ENCODE measurements around the gene PRRX2. TPM values are rescaled to one million over a fixed set of nuclear protein-coding genes. Genes with fewer than 3 reads are reported as not detected.

PRRX2 gene
- total and polyA plus RNA-seq, 7 experiments from 2014 or later: 1.1 TPM; not detected in 6

- Histone ChIP-seq H3K27me3 (ENCODE audit: control insufficient read depth in 2 of 2, insufficient read depth in 2 of 2, low read length in 2 of 2) (no peaks in the 10 kb centered on the region), H3K36me3 (ENCODE audit: control insufficient read depth in 2 of 3, insufficient read depth in 3 of 3, low read length in 3 of 3) (no peaks in the 10 kb centered on the region), H3K9me3 (ENCODE audit: control insufficient read depth in 2 of 3, low read length in 3 of 3) (no peaks in the 10 kb centered on the region), H3K4me3 (ENCODE audit: low read length) (no peak overlapping the region), H3K4me1 (ENCODE audit: control insufficient read depth in 2 of 2, insufficient read depth in 2 of 2, low read length in 2 of 2) (no peaks in the 10 kb centered on the region), H3K27ac (ENCODE audit: low read depth, low read length) (no peak overlapping the region)
- POLR2A ChIA-PET: no interaction called here
- H3K27me3 Mint-ChIP-seq: peaks cover 0 to 3% (median 0%) of the 10 kb centered on the region in 5 donors
- DNase-seq: no peak
- H3K36me3 Mint-ChIP-seq: no peaks in the 10 kb centered on the region
- H3K4me3 Mint-ChIP-seq: no peak overlapping the region
- ATAC-seq: no peak
- H3K27ac Mint-ChIP-seq: peak overlapping the region in 1 of 9 donors; percentile 20
- intact Hi-C loops (cut with micrococcal nuclease): no loop called here
- H3K4me1 Mint-ChIP-seq: no peaks in the 10 kb centered on the region
- CTCF ChIA-PET: no interaction called here
- H3K9me3 Mint-ChIP-seq: no peaks in the 10 kb centered on the region
Measured at GRCh38 chr9:129648092-129648763, 17.2 kb upstream of the PRRX2 start.

DNA sequence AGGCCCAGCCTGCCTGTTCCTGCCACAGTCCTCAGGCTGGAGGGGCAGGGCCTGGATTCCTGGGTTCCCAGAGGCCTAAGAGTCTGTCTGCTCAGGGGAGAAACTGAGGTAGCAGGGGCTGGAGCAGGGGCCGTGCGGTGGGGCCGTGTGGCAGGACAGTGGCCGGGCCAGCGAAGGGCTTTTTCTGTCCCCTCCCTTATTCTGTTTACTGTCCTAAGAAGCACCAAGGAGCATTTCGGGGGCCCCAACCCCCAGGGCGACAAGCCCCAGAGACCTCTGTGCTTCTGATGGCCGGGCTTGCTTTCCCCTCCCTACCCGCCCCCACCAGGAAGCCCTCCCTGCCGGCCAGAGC is 16.7 kb upstream of the PRRX2 start:
- H3K4me3 Mint-ChIP-seq: no peak overlapping the region
- no peak overlapping the region for H3K27ac ChIP-seq (ENCODE audit: low read depth, low read length)
- no peaks in the 10 kb centered on the region for H3K27me3 ChIP-seq (ENCODE audit: control insufficient read depth in 2 of 2, insufficient read depth in 2 of 2, low read length in 2 of 2)
- POLR2A ChIA-PET: no interaction called here
- no peak for DNase-seq
- H3K9me3 Mint-ChIP-seq: no peaks in the 10 kb centered on the region
- ATAC-seq: no peak
- H3K4me1 ChIP-seq (ENCODE audit: control insufficient read depth in 2 of 2, insufficient read depth in 2 of 2, low read length in 2 of 2): no peaks in the 10 kb centered on the region
- no peaks in the 10 kb centered on the region for H3K9me3 ChIP-seq (ENCODE audit: control insufficient read depth in 2 of 3, low read length in 3 of 3)
- H3K27ac Mint-ChIP-seq: no peak overlapping the region
- intact Hi-C loops (cut with micrococcal nuclease): no loop called here
- no peak overlapping the region for H3K4me3 ChIP-seq (ENCODE audit: low read length)
- H3K27me3 Mint-ChIP-seq: peaks cover 0 to 3% (median 0%) of the 10 kb centered on the region in 5 donors
- no peaks in the 10 kb centered on the region for H3K4me1 Mint-ChIP-seq
- CTCF ChIA-PET: no interaction called here
- no peaks in the 10 kb centered on the region for H3K36me3 ChIP-seq (ENCODE audit: control insufficient read depth in 2 of 3, insufficient read depth in 3 of 3, low read length in 3 of 3)
- no peaks in the 10 kb centered on the region for H3K36me3 Mint-ChIP-seq

- Histone ChIP-seq H3K27me3 (ENCODE audit: control insufficient read depth in 2 of 2, insufficient read depth in 2 of 2, low read length in 2 of 2) (no peaks in the 10 kb centered on the region), H3K36me3 (ENCODE audit: control insufficient read depth in 2 of 3, insufficient read depth in 3 of 3, low read length in 3 of 3) (no peaks in the 10 kb centered on the region), H3K9me3 (ENCODE audit: control insufficient read depth in 2 of 3, low read length in 3 of 3) (no peaks in the 10 kb centered on the region), H3K4me1 (ENCODE audit: control insufficient read depth in 2 of 2, insufficient read depth in 2 of 2, low read length in 2 of 2) (no peaks in the 10 kb centered on the region), H3K27ac (ENCODE audit: low read depth, low read length) (no peak overlapping the region), H3K4me3 (ENCODE audit: low read length) (no peak overlapping the region)
- H3K4me1 Mint-ChIP-seq: no peaks in the 10 kb centered on the region
- H3K27me3 Mint-ChIP-seq: peaks cover 0 to 3% (median 0%) of the 10 kb centered on the region in 5 donors
- no peak overlapping the region for H3K4me3 Mint-ChIP-seq
- no peak overlapping the region for H3K27ac Mint-ChIP-seq
- no peak for ATAC-seq
- no peaks in the 10 kb centered on the region for H3K36me3 Mint-ChIP-seq
- POLR2A ChIA-PET: no interaction called here
- DNase-seq: no peak
- intact Hi-C loops (cut with micrococcal nuclease): no loop called here
- H3K9me3 Mint-ChIP-seq: no peaks in the 10 kb centered on the region
- CTCF ChIA-PET: no interaction called here
Measured at GRCh38 chr9:129649726-129650679, 15.4 kb upstream of the PRRX2 start.

GRCh38 chr9:129650680-129651235 is 14.7 kb upstream of the PRRX2 start:
- Histone ChIP-seq H3K4me1 (ENCODE audit: control insufficient read depth in 2 of 2, insufficient read depth in 2 of 2, low read length in 2 of 2) (no peaks in the 10 kb centered on the region), H3K27me3 (ENCODE audit: control insufficient read depth in 2 of 2, insufficient read depth in 2 of 2, low read length in 2 of 2) (no peaks in the 10 kb centered on the region), H3K9me3 (ENCODE audit: control insufficient read depth in 2 of 3, low read length in 3 of 3) (no peaks in the 10 kb centered on the region), H3K4me3 (ENCODE audit: low read length) (no peak overlapping the region), H3K27ac (ENCODE audit: low read depth, low read length) (no peak overlapping the region), H3K36me3 (ENCODE audit: control insufficient read depth in 2 of 3, insufficient read depth in 3 of 3, low read length in 3 of 3) (no peaks in the 10 kb centered on the region)
- DNase-seq (no peak), ATAC-seq (no peak)
- Mint-ChIP-seq H3K9me3 (no peaks in the 10 kb centered on the region), H3K36me3 (no peaks in the 10 kb centered on the region), H3K27me3 (peaks cover 0 to 3% (median 0%) of the 10 kb centered on the region in 5 donors), H3K4me3 (no peak overlapping the region), H3K4me1 (no peaks in the 10 kb centered on the region), H3K27ac (no peak overlapping the region)
- intact Hi-C loops (cut with micrococcal nuclease): no loop called here
- ChIA-PET CTCF (no interaction called here), POLR2A (no interaction called here)

DNA sequence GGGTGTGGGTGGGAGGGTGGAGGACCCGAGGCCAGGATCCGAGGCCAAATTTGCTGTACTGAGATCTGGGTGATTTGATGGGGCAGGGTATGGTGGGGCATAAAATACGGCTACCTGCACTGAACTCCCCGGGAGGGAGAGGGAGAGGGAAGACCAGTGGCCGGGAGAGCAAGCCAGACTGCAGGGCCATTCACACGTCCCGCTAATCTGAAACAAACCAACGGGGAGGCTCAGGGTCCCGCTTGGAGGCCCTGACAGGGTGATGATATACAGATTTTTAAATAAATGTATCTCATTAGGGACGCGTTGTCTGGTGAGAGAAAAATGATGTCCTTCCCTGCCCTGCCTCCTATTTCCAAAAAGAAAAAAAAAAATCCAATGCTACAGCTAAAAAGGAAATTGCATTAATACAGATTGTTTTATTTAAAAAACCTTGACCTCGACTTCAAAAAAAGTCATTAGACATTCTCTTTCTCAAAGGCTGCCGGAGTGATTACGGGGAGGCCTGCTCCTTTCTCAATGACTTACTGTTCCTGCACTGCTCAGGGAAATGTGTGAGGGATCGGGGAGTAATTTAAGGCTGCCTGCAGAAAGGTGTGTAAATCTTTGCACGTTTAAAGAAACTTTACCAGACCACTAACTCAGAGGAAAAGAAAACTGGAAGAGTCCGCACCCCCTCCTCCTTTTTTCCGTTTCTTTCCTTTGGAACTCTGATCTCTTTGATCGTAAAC is 11.5 kb upstream of the PRRX2 start:
- no peak overlapping the region for H3K27ac ChIP-seq (ENCODE audit: low read depth, low read length)
- no peak overlapping the region for H3K27ac Mint-ChIP-seq
- H3K27me3 ChIP-seq (ENCODE audit: control insufficient read depth in 2 of 2, insufficient read depth in 2 of 2, low read length in 2 of 2): no peaks in the 10 kb centered on the region
- no peaks in the 10 kb centered on the region for H3K36me3 Mint-ChIP-seq
- H3K4me3 Mint-ChIP-seq: no peak overlapping the region
- H3K4me3 ChIP-seq (ENCODE audit: low read length): no peak overlapping the region
- no peaks in the 10 kb centered on the region for H3K36me3 ChIP-seq (ENCODE audit: control insufficient read depth in 2 of 3, insufficient read depth in 3 of 3, low read length in 3 of 3)
- H3K9me3 ChIP-seq (ENCODE audit: control insufficient read depth in 2 of 3, low read length in 3 of 3): no peaks in the 10 kb centered on the region
- ChIA-PET POLR2A (no interaction called here), CTCF (no interaction called here)
- DNase-seq (no peak), ATAC-seq (no peak)
- H3K4me1 ChIP-seq (ENCODE audit: control insufficient read depth in 2 of 2, insufficient read depth in 2 of 2, low read length in 2 of 2): no peaks in the 10 kb centered on the region
- H3K9me3 Mint-ChIP-seq: no peaks in the 10 kb centered on the region
- H3K27me3 Mint-ChIP-seq: peaks cover 0 to 3% (median 0%) of the 10 kb centered on the region in 5 donors
- intact Hi-C loops (cut with micrococcal nuclease): no loop called here
- H3K4me1 Mint-ChIP-seq: no peaks in the 10 kb centered on the region

GRCh38 chr9:129654554-129655040 is 10.8 kb upstream of the PRRX2 start:
- H3K27me3 ChIP-seq (ENCODE audit: control insufficient read depth in 2 of 2, insufficient read depth in 2 of 2, low read length in 2 of 2): no peaks in the 10 kb centered on the region
- H3K4me1 Mint-ChIP-seq: no peaks in the 10 kb centered on the region
- no peaks in the 10 kb centered on the region for H3K9me3 ChIP-seq (ENCODE audit: control insufficient read depth in 2 of 3, low read length in 3 of 3)
- H3K36me3 ChIP-seq (ENCODE audit: control insufficient read depth in 2 of 3, insufficient read depth in 3 of 3, low read length in 3 of 3): no peaks in the 10 kb centered on the region
- DNase-seq (no peak), ATAC-seq (no peak)
- no peaks in the 10 kb centered on the region for H3K9me3 Mint-ChIP-seq
- no peaks in the 10 kb centered on the region for H3K4me1 ChIP-seq (ENCODE audit: control insufficient read depth in 2 of 2, insufficient read depth in 2 of 2, low read length in 2 of 2)
- H3K27ac ChIP-seq (ENCODE audit: low read depth, low read length): no peak overlapping the region
- H3K4me3 Mint-ChIP-seq: no peak overlapping the region
- ChIA-PET CTCF (no interaction called here), POLR2A (no interaction called here)
- no peak overlapping the region for H3K27ac Mint-ChIP-seq
- intact Hi-C loops (cut with micrococcal nuclease): no loop called here
- no peak overlapping the region for H3K4me3 ChIP-seq (ENCODE audit: low read length)
- H3K27me3 Mint-ChIP-seq: peaks cover 0 to 3% (median 0%) of the 10 kb centered on the region in 5 donors
- H3K36me3 Mint-ChIP-seq: no peaks in the 10 kb centered on the region
